Smooth muscle cell (in vitro differentiated cells): ENCODE data around the gene BORCS5. TPM values are rescaled to one million over a fixed set of nuclear protein-coding genes. Genes with fewer than 3 reads are reported as not detected.

ENCODE experiments used
- DNase-seq: peaks from one replicate; lab custom pipeline; 2025; ENCODE audit not compliant: unreplicated experiment; lab: John Stamatoyannopoulos, UW
- H2AFZ ChIP-seq: fragments of 200-600 bp; sonication (generic); 2 replicates; pipeline ENCODE4 v1.6.0; 2016; ENCODE audit warnings: antibody characterized with exemption, low read depth, mild to moderate bottlenecking
- H3F3A ChIP-seq: fragments of 200-600 bp; sonication (generic); 2 replicates; pipeline ENCODE4 v1.6.0; 2017; ENCODE audit warnings: antibody characterized with exemption, low read depth
- H3K27ac ChIP-seq: fragments of 200-600 bp; sonication (generic); 2 replicates; pipeline ENCODE4 v1.5.1; 2016; ENCODE audit warnings: low read depth, mild to moderate bottlenecking
- H3K27me3 ChIP-seq: fragments of 200-600 bp; sonication (generic); 2 replicates; pipeline ENCODE4 v1.6.1; 2016; ENCODE audit warnings: low read depth, mild to moderate bottlenecking
- H3K36me3 ChIP-seq: fragments of 200-600 bp; sonication (generic); 2 replicates; pipeline ENCODE4 v1.5.1; 2016; ENCODE audit warnings: low read depth
- H3K4me1 ChIP-seq: fragments of 200-600 bp; sonication (generic); 2 replicates; pipeline ENCODE4 v1.5.1; 2016; ENCODE audit warnings: low read depth
- H3K4me2 ChIP-seq: fragments of 200-600 bp; sonication (generic); 2 replicates; pipeline ENCODE4 v1.6.0; 2016; ENCODE audit warnings: mild to moderate bottlenecking
- H3K4me3 ChIP-seq: fragments of 200-600 bp; sonication (generic); 2 replicates; pipeline ENCODE4 v1.5.1; 2016; ENCODE audit warnings: mild to moderate bottlenecking
- H3K79me2 ChIP-seq: fragments of 200-600 bp; sonication (generic); 2 replicates; pipeline ENCODE4 v1.6.0; 2016; ENCODE audit warnings: low read depth, mild to moderate bottlenecking
- H3K9ac ChIP-seq: fragments of 200-600 bp; sonication (generic); 2 replicates; pipeline ENCODE4 v1.6.0; 2016; ENCODE audit warnings: low read depth
- H3K9me3 ChIP-seq: fragments of 200-600 bp; sonication (generic); replicated peaks from 2 replicates; pipeline ENCODE4 v1.5.1; 2016; ENCODE audit warnings: low read depth
- H4K20me1 ChIP-seq: fragments of 200-600 bp; sonication (generic); 2 replicates; pipeline ENCODE4 v1.6.0; 2016; ENCODE audit warnings: low read depth
- CTCF ChIP-seq: fragments of 200-600 bp; sonication (generic); IDR thresholded peaks from 2 replicates; pipeline ENCODE4 v1.5.1; 2017; ENCODE audit warnings: borderline replicate concordance, mild to moderate bottlenecking, antibody characterized with exemption; ENCODE audit not compliant: insufficient read depth, poor library complexity, severe bottlenecking
- WGBS: methylation state at CpG from one replicate; pipeline ENCODE4 v1.1.7; 2016; ENCODE audit warnings: low lambda C conversion rate; 5-methylcytosine and 5-hydroxymethylcytosine counted together
- polyA plus RNA-seq: library from polyadenylated mRNA; unstranded; fragments of >200 nt; fragmentation: Nextera tagmentation; extraction: Ambion mirVana; gene quantifications from 2 replicates; pipeline ENCODE4 v1.2.1, GENCODE V29; 2016
- total RNA-seq: library from RNA; depleted of rRNA; stranded (reverse); fragments of >200 nt; gene quantifications from 2 replicates; pipeline ENCODE4 v1.2.3, GENCODE V29; 2014

Gene BORCS5
- total and polyA plus RNA-seq, 2 experiments from 2014 or later: 11.2 to 11.7 TPM

GRCh38 chr12:12433203-12433731 lies 76.4 kb downstream of the BORCS5 start:
- Histone ChIP-seq H4K20me1 (no peaks in the 10 kb centered on the region), H3K27me3 (no peaks in the 10 kb centered on the region), H3F3A (no peaks in the 10 kb centered on the region), H3K9ac (no peak overlapping the region), H3K27ac (no peak overlapping the region), H3K4me1 (no peaks in the 10 kb centered on the region), H3K9me3 (no peaks in the 10 kb centered on the region), H3K36me3 (no peaks in the 10 kb centered on the region), H2AFZ (no peak overlapping the region), H3K4me2 (no peak overlapping the region), H3K4me3 (no peak overlapping the region), H3K79me2 (no peaks in the 10 kb centered on the region)
- DNase-seq: no peak
- WGBS: 98% methylated on average over 4 of the region's 4 CpGs
- TF ChIP-seq CTCF: no peak

GRCh38 chr12:12436831-12437345 lies 80.0 kb downstream of the BORCS5 start:
- WGBS: 100% methylated on average over 2 of the region's 2 CpGs
- Histone ChIP-seq H3K4me2 (no peak overlapping the region), H4K20me1 (peaks cover 5% of the 10 kb centered on the region), H3K9ac (no peak overlapping the region), H3K36me3 (no peaks in the 10 kb centered on the region), H3K4me3 (no peak overlapping the region), H3F3A (peaks cover 11% of the 10 kb centered on the region), H3K27me3 (no peaks in the 10 kb centered on the region), H3K27ac (no peak overlapping the region), H3K9me3 (no peaks in the 10 kb centered on the region), H3K79me2 (no peaks in the 10 kb centered on the region), H3K4me1 (peaks cover 2% of the 10 kb centered on the region), H2AFZ (no peak overlapping the region)
- no peak for DNase-seq
- TF ChIP-seq CTCF: no peak

GRCh38 chr12:12439636-12440035 lies 82.8 kb downstream of the BORCS5 start:
- no peak for TF ChIP-seq CTCF
- H3K9me3 ChIP-seq: no peaks in the 10 kb centered on the region

GRCh38 chr12:12440784-12441428 lies 84.0 kb downstream of the BORCS5 start:
- H3K79me2 ChIP-seq: no peaks in the 10 kb centered on the region
- 96% methylated on average over 4 of the region's 4 CpGs for WGBS
- TF ChIP-seq CTCF: no peak

More at GRCh38 chr12:12439636-12440035, 82.8 kb downstream of the BORCS5 start:
- Histone ChIP-seq H3K4me1 (peaks cover 5% of the 10 kb centered on the region), H3K27ac (no peak overlapping the region), H3K27me3 (no peaks in the 10 kb centered on the region), H3K79me2 (no peaks in the 10 kb centered on the region), H3F3A (peaks cover 15% of the 10 kb centered on the region), H2AFZ (no peak overlapping the region), H3K36me3 (no peaks in the 10 kb centered on the region), H3K4me2 (no peak overlapping the region), H3K4me3 (no peak overlapping the region), H3K9ac (no peak overlapping the region), H4K20me1 (peaks cover 7% of the 10 kb centered on the region)
- WGBS: 80% methylated on average over 6 of the region's 6 CpGs
- DNase-seq: no peak

More at GRCh38 chr12:12440784-12441428, 84.0 kb downstream of the BORCS5 start:
- no peak overlapping the region for H3K4me3 ChIP-seq
- no peaks in the 10 kb centered on the region for H3K27me3 ChIP-seq
- no peak overlapping the region for H3K27ac ChIP-seq
- H3K4me1 ChIP-seq: peaks cover 5% of the 10 kb centered on the region
- no peak overlapping the region for H3K9ac ChIP-seq
- DNase-seq: no peak
- no peaks in the 10 kb centered on the region for H3K36me3 ChIP-seq
- peak overlapping the region; percentile 52 for H3K4me2 ChIP-seq
- H3K9me3 ChIP-seq: no peaks in the 10 kb centered on the region
- peaks cover 15% of the 10 kb centered on the region for H3F3A ChIP-seq
- peaks cover 7% of the 10 kb centered on the region for H4K20me1 ChIP-seq
- no peak overlapping the region for H2AFZ ChIP-seq
